Measurements from ENCODE around the gene GRID1.

GRID1 gene

GRCh38 chr10:86162696-86163400 is 203.7 kb downstream of the GRID1 start:
- no peak for DNase-seq

- no peak for DNase-seq
These were observed 204.6 kb downstream of the GRID1 start for GRCh38 chr10:86162036-86162435.

- no peak for DNase-seq
These were observed 205.6 kb downstream of the GRID1 start for GRCh38 chr10:86160890-86161585.

GRCh38 chr10:86159797-86160196 is 206.8 kb downstream of the GRID1 start:
- no peak for DNase-seq

DNA sequence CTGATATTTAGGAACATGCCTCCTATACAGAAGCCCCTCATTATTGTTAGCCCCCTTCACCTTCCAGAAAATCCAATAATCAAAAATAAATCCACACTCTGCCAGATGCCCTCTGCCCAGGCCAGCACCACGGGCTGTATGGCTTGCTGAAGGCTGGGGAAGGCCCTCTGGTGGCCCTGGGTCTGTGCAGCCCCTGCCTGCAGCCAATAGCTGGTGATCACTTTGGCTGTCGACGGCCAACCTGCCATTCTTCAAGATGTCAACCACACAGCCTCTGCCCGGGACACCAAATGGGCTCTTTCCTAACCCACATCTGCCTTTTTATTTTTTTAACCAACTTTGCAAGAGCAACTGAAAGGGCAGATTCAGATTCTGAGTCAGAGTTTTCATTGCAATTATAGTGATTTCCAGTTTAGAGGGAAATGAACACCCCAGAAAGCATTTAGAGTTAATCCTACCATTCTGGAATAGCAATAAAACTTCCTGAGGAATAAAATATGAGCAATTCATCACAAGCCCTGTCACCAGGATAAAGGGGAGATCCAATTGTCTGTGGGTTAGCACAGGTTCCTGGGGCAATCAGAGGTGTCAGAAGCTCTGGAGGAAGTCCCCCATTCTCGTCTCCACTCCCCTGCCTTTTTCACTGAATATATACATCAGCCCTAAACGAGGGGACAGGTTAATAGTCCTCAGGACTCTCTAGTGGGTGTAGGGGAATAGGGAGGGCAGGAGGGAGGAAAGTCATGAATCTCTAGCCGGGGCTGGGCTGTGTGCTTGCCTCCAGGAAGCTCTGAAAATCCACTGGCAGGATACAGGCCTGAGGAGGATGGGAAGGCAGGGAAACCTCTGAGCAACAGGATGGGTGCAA is 211.3 kb downstream of the GRID1 start:
- no peak for DNase-seq

- no peak for DNase-seq
These were observed 212.8 kb downstream of the GRID1 start for GRCh38 chr10:86153751-86154150.

DNA sequence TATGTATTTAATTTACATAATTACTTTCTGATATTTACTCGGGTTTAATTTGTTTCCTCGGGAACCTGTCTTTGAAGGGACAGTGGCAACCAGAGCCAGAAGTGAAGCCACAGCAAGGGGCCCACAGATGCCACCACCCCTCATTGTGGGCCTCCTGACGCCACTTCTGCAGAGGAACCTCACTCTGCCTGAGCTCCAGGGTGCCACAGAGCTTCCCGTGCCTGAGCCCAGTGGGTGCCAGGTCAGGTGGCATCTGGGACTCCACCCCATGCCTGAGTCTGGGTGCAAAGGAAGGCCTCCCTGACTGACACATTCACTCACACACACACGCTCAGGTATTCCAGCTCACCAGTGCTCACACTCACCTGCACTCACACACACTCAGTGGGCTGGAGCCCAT is 213.7 kb downstream of the GRID1 start:
- DNase-seq = no peak

- DNase-seq = no peak
These were observed 214.2 kb downstream of the GRID1 start for GRCh38 chr10:86152354-86152753.

DNA sequence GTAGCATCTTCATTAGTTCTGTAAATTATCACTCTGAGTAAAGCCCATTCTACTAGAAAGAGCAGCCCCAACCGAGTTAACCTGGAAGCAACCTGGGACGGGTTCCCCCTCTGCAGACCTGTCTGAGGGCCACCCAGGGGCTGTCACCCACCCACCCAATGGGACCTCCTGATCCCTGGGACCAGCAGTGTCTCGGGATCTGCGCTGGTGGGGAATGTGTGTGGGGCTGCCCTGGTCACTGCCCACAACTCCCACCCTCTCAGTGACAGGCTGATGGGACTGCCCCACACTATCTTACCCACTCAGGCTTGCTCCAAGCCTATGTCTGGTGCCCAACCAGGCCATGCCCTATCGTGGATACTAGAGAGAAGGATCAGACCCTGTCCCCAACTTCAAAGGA is 215.0 kb downstream of the GRID1 start:
- no peak for DNase-seq

- DNase-seq = no peak
These were observed 217.3 kb downstream of the GRID1 start for GRCh38 chr10:86149257-86149656.

GRCh38 chr10:86148117-86148516 is 218.5 kb downstream of the GRID1 start:
- DNase-seq = no peak

GRCh38 chr10:86144301-86144700 is 222.3 kb downstream of the GRID1 start:
- DNase-seq = no peak

DNA sequence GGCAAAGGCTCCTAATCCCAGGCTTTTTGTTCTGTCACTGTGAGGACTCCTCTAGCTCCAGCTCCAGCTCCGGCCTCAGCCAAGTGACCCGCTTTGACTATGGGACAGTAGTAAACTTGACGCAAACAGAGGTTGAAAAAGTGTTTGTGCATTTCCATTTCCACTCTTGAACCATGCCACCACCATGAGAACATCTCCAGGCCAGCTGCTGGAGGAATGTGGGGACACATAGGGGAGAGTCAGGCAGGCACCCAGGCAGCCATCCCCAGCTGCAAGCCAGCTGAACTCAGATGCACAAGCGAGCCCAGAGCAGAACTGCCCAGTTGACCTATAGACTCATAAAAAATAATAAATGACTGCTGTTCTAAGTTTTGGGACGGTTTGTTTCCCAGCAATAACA is 224.7 kb downstream of the GRID1 start:
- no peak for DNase-seq

GRCh38 chr10:86139066-86139657 is 227.4 kb downstream of the GRID1 start:
- peak; percentile 16 for DNase-seq

GRCh38 chr10:86138551-86139065 is 228.0 kb downstream of the GRID1 start:
- no peak for DNase-seq

DNA sequence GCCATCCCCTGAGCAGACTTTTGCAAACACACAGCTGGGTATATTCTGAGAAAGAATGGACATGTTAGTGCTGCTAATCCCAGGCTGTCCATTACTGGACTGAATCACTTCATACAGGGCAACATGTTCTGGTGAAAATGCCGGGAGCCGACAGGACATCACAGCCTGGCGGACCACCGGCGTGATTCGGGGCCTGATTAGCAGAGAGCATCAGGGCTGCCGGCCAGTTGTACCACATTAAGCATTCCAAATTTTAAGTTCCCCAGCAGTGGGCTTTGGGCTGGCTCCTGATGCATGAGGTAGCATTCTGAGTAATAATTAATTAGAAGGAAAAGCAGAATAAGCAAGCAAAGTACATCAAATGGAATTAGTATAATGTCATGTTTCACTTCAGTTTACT is 229.0 kb downstream of the GRID1 start:
- no peak for DNase-seq

DNA sequence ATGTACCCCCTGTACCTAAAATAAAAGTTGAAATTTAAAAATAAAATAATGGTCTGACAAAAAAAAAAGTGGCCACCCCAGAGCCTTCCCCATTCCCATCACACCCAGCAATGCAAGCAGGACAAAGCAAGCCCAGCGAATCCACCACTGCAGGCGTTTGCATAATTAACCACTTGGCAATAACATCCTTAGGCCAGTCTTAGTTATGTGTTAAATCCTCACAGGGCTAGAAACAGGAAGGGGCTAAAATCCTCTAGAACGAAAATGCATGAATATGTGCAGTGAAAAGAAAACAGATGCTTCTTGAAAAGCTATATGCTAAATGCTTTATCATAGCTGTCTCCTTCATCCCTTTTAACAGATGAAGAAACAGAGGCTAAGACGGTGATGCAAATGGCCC is 229.7 kb downstream of the GRID1 start:
- no peak for DNase-seq

DNA sequence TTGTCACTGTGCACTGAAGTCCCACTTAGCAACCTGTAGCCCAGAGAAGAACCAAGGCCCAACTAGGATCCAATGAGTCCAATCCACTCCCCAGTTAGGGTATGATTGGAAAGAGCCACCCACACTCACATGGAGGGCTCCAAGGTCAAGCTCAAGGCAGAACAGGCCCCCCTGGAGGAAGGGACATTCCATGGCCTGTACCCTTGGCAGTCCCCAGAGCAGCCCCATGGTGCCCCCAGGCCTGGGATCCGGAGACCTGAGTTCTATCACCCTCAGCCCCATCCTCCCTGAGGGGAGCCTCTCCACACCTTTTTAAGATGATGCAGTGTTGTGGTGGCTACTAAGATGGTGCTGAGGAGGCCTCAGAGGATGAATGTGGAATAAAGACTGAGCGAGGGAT is 231.4 kb downstream of the GRID1 start:
- no peak for DNase-seq

GRCh38 chr10:86130737-86131475 is 235.7 kb downstream of the GRID1 start:
- DNase-seq = no peak

DNA sequence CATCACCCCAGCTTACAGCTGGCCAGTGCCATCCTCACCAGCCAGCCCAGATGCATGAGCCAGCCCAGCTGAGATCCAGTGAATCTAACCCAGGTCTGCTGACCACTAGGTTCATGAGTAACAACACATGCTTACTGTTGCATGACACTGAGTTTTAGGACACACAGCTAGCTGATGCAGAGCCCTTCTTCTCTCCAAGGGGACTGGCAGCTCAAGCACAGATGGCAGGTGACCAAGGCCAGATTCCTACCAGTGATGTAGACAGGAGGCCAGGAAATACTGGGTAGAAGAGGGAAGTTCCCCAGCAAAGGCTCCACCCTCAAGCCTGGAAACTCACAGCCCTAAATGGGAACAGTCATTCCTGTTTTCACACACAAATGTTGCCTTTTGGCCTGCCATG is 236.6 kb downstream of the GRID1 start:
- no peak for DNase-seq

DNA sequence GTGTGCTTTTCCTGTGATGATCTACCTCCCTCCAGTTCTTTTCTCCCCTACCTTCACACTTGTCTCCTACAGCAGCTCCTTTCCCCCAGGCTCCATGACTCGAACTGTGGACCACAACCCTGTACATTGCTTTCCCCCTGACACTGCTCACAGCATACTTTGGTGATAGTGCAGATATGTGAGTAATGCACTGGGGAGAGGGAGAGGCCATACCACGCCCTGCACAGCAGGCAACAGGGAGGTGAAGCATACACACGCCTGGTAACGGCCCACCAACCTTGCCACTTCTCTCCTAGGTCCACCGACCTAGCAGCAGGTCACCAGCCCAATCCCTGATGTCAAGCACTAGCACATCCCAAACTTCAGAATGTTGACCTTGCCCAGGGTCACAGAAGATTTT is 238.2 kb downstream of the GRID1 start:
- DNase-seq = no peak

DNA sequence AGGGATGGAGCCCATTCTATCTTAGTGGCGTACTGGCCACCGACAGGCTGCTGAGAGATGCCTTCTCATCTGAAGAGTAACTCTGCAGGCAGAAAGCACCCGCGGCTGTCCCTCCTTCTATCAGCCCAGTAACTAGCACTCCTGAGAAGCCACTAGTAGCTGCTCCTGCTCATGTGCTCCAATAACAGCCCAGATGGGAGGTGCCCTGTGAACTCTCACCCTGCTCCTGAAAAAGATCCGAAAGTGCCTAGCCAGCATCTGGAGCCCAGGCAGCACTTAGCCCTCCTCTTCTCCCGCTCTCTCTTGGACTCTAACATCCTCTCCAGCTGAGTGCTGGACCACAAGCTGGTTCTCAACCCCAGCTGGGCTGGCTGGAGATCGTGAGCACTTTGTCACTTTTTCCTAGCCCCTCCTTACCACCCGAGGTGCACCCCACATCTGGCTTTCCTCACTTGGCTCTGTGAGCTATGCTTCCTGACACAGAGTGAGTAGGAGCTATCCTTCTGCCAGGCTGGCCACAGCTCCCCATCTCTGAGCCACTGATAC is 239.2 kb downstream of the GRID1 start:
- DNase-seq = no peak
